ENCODE results near the gene AKAP17A. TPM values are rescaled to one million over a fixed set of nuclear protein-coding genes. Genes with fewer than 3 reads are reported as not detected.

Gene AKAP17A
- total and polyA plus RNA-seq, 2 of the 13 experiments (the other 11 are each of a cell fraction or from before 2014, with no cell fraction given) = 20.5 to 26.5 TPM

DNA sequence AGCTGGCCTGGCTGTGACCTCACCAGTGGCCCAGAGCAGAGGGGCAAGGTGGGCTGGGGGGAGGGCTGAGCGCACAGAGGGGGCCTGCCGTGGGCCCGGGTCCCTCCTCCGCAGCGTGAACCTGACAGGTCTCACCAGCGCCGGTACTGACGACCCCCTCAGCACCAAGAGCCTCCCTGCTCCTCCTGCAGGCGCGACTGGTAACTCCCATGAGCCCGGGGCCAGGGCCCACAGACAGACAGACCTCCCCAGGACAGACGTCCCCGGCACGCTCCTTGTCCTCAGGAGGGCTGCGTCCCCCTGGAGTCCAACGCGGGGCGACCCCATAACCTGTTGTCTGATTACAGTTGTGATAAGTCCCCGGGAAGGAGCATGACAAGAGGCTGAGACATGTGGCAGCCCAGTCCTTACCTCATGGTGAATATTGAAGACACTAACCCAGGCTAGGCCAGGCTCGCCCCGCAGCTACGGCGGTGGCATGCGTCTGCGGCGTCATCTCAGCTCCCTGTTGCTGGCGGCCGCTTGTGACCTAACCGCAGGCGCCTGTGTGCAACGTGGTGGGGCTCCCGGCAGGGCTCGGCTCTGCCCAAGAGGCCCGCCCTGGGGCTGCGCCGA, 8.5 kb downstream of the AKAP17A start:
- H3K4me3 ChIP-seq (replicated peaks in 1 of 3; ENCODE audit: insufficient read depth in 1 of 3, low read depth in 2 of 3, low read length in 3 of 3) = no peak overlapping the region
- in situ Hi-C loops (cut with HindIII; ENCODE audit: extremely low pct_ligation_motif_present, low pct_unique_long_range_greater_than_20kb) = no loop called here
- TF ChIP-seq CENPBD1 (CRISPR knock-in tag; IDR thresholded peaks at IDR 0.05; ENCODE audit: borderline replicate concordance, low read depth) (no peak), MTA1 (CRISPR knock-in tag; IDR thresholded peaks at IDR 0.05; ENCODE audit: borderline replicate concordance) (no peak), SMAD9 (CRISPR knock-in tag; IDR thresholded peaks at IDR 0.05) (no peak), ZNF432 (CRISPR knock-in tag; IDR thresholded peaks at IDR 0.05; ENCODE audit: borderline replicate concordance) (no peak), SMARCC2 (IDR thresholded peaks at IDR 0.05) (no peak), ZNF660 (CRISPR knock-in tag; IDR thresholded peaks at IDR 0.05; ENCODE audit: borderline replicate concordance, low read depth) (no peak), ZHX2 (IDR thresholded peaks at IDR 0.05; ENCODE audit: low read depth) (no peak), ZHX2 (CRISPR knock-in tag; IDR thresholded peaks at IDR 0.05; ENCODE audit: borderline replicate concordance) (no peak), ASH2L (IDR thresholded peaks at IDR 0.05; ENCODE audit: insufficient read length, low read depth, low read length) (no peak), YEATS2 (CRISPR knock-in tag; IDR thresholded peaks at IDR 0.05; ENCODE audit: borderline replicate concordance) (no peak)
- TF ChIP-seq, protein P1, sequence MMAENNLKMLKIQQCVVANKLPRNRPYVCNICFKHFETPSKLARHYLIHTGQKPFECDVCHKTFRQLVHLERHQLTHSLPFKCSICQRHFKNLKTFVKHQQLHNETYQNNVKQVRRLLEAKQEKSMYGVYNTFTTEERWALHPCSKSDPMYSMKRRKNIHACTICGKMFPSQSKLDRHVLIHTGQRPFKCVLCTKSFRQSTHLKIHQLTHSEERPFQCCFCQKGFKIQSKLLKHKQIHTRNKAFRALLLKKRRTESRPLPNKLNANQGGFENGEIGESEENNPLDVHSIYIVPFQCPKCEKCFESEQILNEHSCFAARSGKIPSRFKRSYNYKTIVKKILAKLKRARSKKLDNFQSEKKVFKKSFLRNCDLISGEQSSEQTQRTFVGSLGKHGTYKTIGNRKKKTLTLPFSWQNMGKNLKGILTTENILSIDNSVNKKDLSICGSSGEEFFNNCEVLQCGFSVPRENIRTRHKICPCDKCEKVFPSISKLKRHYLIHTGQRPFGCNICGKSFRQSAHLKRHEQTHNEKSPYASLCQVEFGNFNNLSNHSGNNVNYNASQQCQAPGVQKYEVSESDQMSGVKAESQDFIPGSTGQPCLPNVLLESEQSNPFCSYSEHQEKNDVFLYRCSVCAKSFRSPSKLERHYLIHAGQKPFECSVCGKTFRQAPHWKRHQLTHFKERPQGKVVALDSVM (CRISPR knock-in tag; IDR thresholded peaks at IDR 0.05) = no peak
- TF ChIP-seq, protein P2, sequence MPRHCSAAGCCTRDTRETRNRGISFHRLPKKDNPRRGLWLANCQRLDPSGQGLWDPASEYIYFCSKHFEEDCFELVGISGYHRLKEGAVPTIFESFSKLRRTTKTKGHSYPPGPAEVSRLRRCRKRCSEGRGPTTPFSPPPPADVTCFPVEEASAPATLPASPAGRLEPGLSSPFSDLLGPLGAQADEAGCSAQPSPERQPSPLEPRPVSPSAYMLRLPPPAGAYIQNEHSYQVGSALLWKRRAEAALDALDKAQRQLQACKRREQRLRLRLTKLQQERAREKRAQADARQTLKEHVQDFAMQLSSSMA (CRISPR knock-in tag; IDR thresholded peaks at IDR 0.05) = no peak
- ChIA-PET CTCF (ENCODE audit: low intra/inter-chr PET ratio, low total read pairs) (no interaction called here), POLR2A (no interaction called here)
- no peak overlapping the region for H3K9ac ChIP-seq (ENCODE audit: insufficient read depth, low read depth, low read length)
- BruUV-seq (replicated peaks) = no TSS peak
- peaks cover 15% of the 10 kb centered on the region; the same call in 1 of the 2 replicates for H4K20me1 ChIP-seq (ENCODE audit: insufficient read depth, low read length)
- no peak for ATAC-seq
- FAIRE-seq = no peak
- no peak for DNase-seq (ENCODE audit: low spot score)
- H3K27ac ChIP-seq (ENCODE audit: extremely low read length, insufficient read depth, low read length) = no peak overlapping the region
- H2AFZ ChIP-seq (ENCODE audit: low read length) = no peak overlapping the region
- 90% methylated on average over 5 of the region's 36 CpGs for WGBS (ENCODE audit: low lambda C conversion rate)
- H3K4me1 ChIP-seq (ENCODE audit: insufficient read depth, low read length) = no peaks in the 10 kb centered on the region
- peaks cover 12% of the 10 kb centered on the region for H3K79me2 ChIP-seq (ENCODE audit: insufficient read depth, low read length)
- no peaks in the 10 kb centered on the region for H3K27me3 ChIP-seq (ENCODE audit: control insufficient read depth in 1 of 2, insufficient read depth in 2 of 2, low read length in 2 of 2)
- intact Hi-C loops (cut with micrococcal nuclease; ENCODE audit: unreplicated experiment) = no loop called here
- no peaks in the 10 kb centered on the region for H3K9me3 ChIP-seq (ENCODE audit: low read length)
- H3K4me2 ChIP-seq (ENCODE audit: low read depth, low read length) = no peak overlapping the region
- H3K36me3 ChIP-seq (replicated peaks in 1 of 2; ENCODE audit: control insufficient read depth in 1 of 2, insufficient read depth in 2 of 2, low read length in 2 of 2) = peaks cover 36 to 72% of the 10 kb centered on the region in 2 experiments; a peak in 4 of 5 replicates

Measured in HepG2 (cell line).